Activated CD4-positive, alpha-beta memory T cell treated with anti-CD3 and anti-CD28 coated beads, Interleukin-2, amount 10 ng/mL, durations not matched to agents 7 days and 5 days (primary cell): Measurements from ENCODE around the gene ZNF2. TPM values are rescaled to one million over a fixed set of nuclear protein-coding genes. Genes with fewer than 3 reads are reported as not detected.

Experiments
- CTCF ChIA-PET: fragments of 350-600 bp; sonication (Branson Sonifier 250); formaldehyde crosslinking; loops from one replicate; lab custom pipeline; 2021; ENCODE audit warnings: antibody characterized with exemption, inconsistent platforms; lab: Charles Lee
- POLR2A ChIA-PET: fragments of 350-600 bp; sonication (Branson Sonifier 250); formaldehyde crosslinking; loops from one replicate; lab custom pipeline; 2021; ENCODE audit warnings: antibody characterized with exemption; lab: Charles Lee
- DNase-seq: peaks from one replicate; pipeline ENCODE4 v3.0.0-alpha.2; 2020
- H3K27ac Mint-ChIP-seq: one replicate; pipeline ENCODE4 v1.8.0; 2021; ENCODE audit warnings: mild to moderate bottlenecking, mixed read lengths
- H3K27me3 Mint-ChIP-seq: one replicate; pipeline ENCODE4 v1.8.0; 2021; ENCODE audit warnings: mixed read lengths
- H3K36me3 Mint-ChIP-seq: one replicate; pipeline ENCODE4 v1.8.0; 2021; ENCODE audit warnings: low read depth, mixed read lengths
- H3K4me1 Mint-ChIP-seq: one replicate; pipeline ENCODE4 v1.8.0; 2021; ENCODE audit warnings: mixed read lengths
- H3K4me3 Mint-ChIP-seq: one replicate; pipeline ENCODE4 v1.8.0; 2021; ENCODE audit warnings: mild to moderate bottlenecking, mixed read lengths
- H3K9me3 Mint-ChIP-seq: one replicate; pipeline ENCODE4 v1.8.0; 2021; ENCODE audit warnings: mixed read lengths
- total RNA-seq, 2 experiments: library from RNA; stranded (reverse); gene quantifications; one replicate each; pipeline ENCODE4 v1.2.3, GENCODE V29; 2021

Gene ZNF2
- 1 to 10 TPM; 3.5 to 3.9 TPM for total RNA-seq

DNA sequence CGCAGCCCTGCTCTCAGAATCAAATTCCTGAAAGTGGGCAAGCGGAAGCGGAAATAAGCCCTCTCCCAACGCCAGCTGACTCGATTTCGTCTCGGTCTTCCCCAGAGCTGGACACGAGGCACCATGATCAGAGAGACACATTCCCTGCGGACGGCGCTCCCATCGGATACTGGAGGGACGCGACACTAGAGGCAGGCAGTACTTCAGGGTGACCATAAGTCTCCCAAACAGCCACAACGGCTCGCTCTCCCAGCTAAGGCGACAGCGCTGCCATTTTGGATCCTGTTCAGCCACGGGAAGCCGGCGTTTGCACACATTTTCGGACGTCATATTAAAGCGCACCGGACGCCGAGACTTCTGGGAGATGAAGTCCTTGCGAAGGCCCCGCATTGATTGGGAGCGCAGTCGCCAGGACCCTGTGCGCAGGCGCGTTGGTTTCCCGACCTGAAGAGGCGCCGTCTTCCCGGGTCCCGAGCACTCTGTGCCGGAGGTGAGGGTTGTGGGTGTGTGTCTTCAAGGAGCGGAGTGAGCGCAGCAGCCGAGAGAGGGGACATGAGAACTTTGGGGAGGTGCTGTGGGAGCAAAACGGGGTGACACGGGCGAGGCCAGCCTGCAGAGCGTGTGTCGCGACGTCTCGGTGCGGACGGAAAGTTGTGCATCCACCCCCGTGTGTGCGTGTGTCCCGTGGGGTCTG, at the start of gene ZNF2:
Gene ZNF2, plus strand, starts transcription at position 439 of the 694 bp plus-strand sequence. CDS start 10,418 bp downstream, outside the sequence.
- peak within 1 kb of the TSS; percentile 100 for H3K4me3 Mint-ChIP-seq
- CTCF ChIA-PET = interaction anchor here (0.7 to 3.6 kb wide), 9 partner anchors 11 to 209 kb away, joined by 3 to 15 read pairs (median 5); partner anchors contain the start of gene MRPS5
- H3K9me3 Mint-ChIP-seq = peaks cover 12% of the 10 kb centered on the region
- H3K27ac Mint-ChIP-seq = peak within 1 kb of the TSS; percentile 92
- peak; percentile 97 for DNase-seq
- no peaks in the 10 kb centered on the region for H3K27me3 Mint-ChIP-seq
- peaks cover 29% of the 10 kb centered on the region for H3K36me3 Mint-ChIP-seq
- H3K4me1 Mint-ChIP-seq = peaks cover 31% of the 10 kb centered on the region
- POLR2A ChIA-PET = interaction anchor here (0.8 to 6.0 kb wide), 9 partner anchors 17 to 238 kb away, joined by 3 to 41 read pairs (median 4); partner anchors contain the start of genes FAHD2A, MAL and MRPS5

- peaks cover 42% of the 10 kb centered on the region for H3K4me1 Mint-ChIP-seq
- POLR2A ChIA-PET = interaction anchor here (1.0 to 3.6 kb wide), 14 partner anchors 11 to 106 kb away, joined by 3 to 41 read pairs (median 6); partner anchors contain the start of genes MAL, ZNF2 and ZNF514
These were observed 44.6 kb upstream of the ZNF2 start for GRCh38 chr2:95121093-95121406.

DNA sequence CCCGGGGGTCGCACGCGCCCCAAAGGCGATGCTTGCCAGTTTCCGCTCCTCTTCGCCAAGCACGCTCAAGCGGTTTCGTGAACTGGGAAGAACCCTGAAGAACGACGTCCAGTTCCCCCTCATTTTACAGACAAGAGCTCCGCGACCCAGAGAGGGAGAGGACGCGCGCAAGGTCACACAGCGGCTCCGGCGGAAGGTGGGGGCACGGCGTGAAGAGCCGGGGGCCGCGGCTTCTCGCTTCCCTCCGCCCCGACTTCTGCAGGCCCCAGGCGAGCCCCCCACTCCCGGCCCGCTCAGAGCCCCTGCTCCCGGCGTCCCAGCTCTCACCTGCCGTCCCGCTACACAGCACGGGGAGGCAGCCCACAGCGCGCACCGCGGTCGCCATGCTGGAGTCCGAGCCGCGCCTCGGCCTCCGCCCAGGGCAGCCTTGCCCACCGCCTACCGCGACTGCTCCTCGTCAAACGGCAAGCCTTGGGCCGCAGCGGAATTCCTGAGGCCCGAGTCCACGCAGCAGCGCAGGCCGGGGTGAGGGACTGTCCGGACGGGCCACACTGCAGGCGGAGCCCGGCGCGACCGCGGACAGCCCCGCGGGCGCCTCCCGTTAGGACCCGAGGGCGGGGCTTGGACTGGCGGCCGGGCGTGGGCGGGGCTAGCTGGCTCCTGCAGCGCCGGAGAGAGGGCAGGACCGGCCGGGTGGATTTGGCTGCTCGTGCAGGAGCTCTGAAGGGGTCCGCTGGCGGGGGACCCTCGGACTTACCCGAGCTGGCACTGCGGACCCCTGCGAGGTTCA, 44.0 kb upstream of the ZNF2 start, which contains the start of gene MRPS5:
Gene MRPS5, minus strand, starts transcription at position 402 of the 790 bp plus-strand sequence. Its CDS starts 17 bp downstream, at position 385.
- Mint-ChIP-seq H3K36me3 (peaks cover 21% of the 10 kb centered on the region), H3K4me3 (peak within 1 kb of the TSS; percentile 82), H3K27ac (peak within 1 kb of the TSS; percentile 89), H3K27me3 (peaks cover 2% of the 10 kb centered on the region), H3K9me3 (peaks cover 3% of the 10 kb centered on the region), H3K4me1 (peaks cover 42% of the 10 kb centered on the region)
- DNase-seq = peak; percentile 85
- CTCF ChIA-PET = interaction anchor here (0.6 to 12.2 kb wide), 8 partner anchors 11 to 198 kb away, joined by 3 to 226 read pairs (median 8); partner anchors contain the start of genes MAL, ZNF2 and ZNF514
- POLR2A ChIA-PET = interaction anchor here (1.0 to 3.6 kb wide), 18 partner anchors 11 to 107 kb away, joined by 3 to 41 read pairs (median 5); partner anchors contain the start of genes MAL, ZNF2 and ZNF514

More at GRCh38 chr2:95121093-95121406, 44.6 kb upstream of the ZNF2 start:
- H3K27ac Mint-ChIP-seq = peak overlapping the region; percentile 89
- CTCF ChIA-PET = interaction anchor here (0.6 to 12.2 kb wide), 5 partner anchors 10 to 197 kb away, joined by 3 to 226 read pairs (median 14); partner anchors contain the start of genes MAL and ZNF2
- no peaks in the 10 kb centered on the region for H3K9me3 Mint-ChIP-seq
- peak overlapping the region; percentile 82 for H3K4me3 Mint-ChIP-seq
- H3K27me3 Mint-ChIP-seq = no peaks in the 10 kb centered on the region
- no peak for DNase-seq
- H3K36me3 Mint-ChIP-seq = peaks cover 22% of the 10 kb centered on the region

DNA sequence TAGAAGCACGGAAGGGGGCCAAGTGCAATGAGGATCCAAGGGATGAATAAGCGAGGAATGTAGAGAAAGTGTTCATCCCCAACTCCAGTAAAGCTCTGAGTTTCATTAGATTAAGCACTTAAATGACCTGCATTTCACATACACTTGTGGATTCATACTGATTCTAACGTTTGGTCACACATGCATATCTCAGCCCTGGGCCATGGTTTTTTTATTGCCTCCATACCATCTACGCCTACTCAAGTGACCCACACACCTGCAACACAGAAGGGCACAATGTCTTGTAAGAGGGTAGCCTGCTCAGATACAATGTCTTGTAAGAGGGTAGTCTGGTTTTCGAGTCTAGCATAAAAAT, 43.4 kb upstream of the ZNF2 start:
- H3K4me1 Mint-ChIP-seq = peaks cover 40% of the 10 kb centered on the region
- H3K36me3 Mint-ChIP-seq = peaks cover 16% of the 10 kb centered on the region
- ChIA-PET POLR2A (interaction anchor here (1.0 to 3.6 kb wide), 15 partner anchors 12 to 107 kb away, joined by 3 to 41 read pairs (median 5); partner anchors contain the start of genes MAL, ZNF2 and ZNF514), CTCF (interaction anchor here (1.0 to 12.2 kb wide), 7 partner anchors 11 to 150 kb away, joined by 3 to 226 read pairs (median 12); partner anchors contain the start of genes MAL, ZNF2 and ZNF514)
- H3K27ac Mint-ChIP-seq = peak overlapping the region; percentile 73
- DNase-seq = no peak
- H3K9me3 Mint-ChIP-seq = peaks cover 5% of the 10 kb centered on the region
- peaks cover 2% of the 10 kb centered on the region for H3K27me3 Mint-ChIP-seq
- peak overlapping the region; percentile 82 for H3K4me3 Mint-ChIP-seq

GRCh38 chr2:95138702-95139101, 26.9 kb upstream of the ZNF2 start:
- POLR2A ChIA-PET = no interaction called here
- H3K27me3 Mint-ChIP-seq = no peaks in the 10 kb centered on the region
- H3K9me3 Mint-ChIP-seq = peaks cover 53% of the 10 kb centered on the region
- H3K4me1 Mint-ChIP-seq = no peaks in the 10 kb centered on the region
- H3K4me3 Mint-ChIP-seq = no peak overlapping the region
- H3K27ac Mint-ChIP-seq = no peak overlapping the region
- DNase-seq = no peak
- CTCF ChIA-PET = no interaction called here
- peaks cover 4% of the 10 kb centered on the region for H3K36me3 Mint-ChIP-seq

GRCh38 chr2:95143838-95144237, 21.8 kb upstream of the ZNF2 start:
- Mint-ChIP-seq H3K4me3 (no peak overlapping the region), H3K36me3 (peaks cover 14% of the 10 kb centered on the region), H3K27me3 (no peaks in the 10 kb centered on the region), H3K9me3 (peaks cover 70% of the 10 kb centered on the region), H3K27ac (no peak overlapping the region), H3K4me1 (no peaks in the 10 kb centered on the region)
- POLR2A ChIA-PET = no interaction called here
- no peak for DNase-seq
- CTCF ChIA-PET = no interaction called here

DNA sequence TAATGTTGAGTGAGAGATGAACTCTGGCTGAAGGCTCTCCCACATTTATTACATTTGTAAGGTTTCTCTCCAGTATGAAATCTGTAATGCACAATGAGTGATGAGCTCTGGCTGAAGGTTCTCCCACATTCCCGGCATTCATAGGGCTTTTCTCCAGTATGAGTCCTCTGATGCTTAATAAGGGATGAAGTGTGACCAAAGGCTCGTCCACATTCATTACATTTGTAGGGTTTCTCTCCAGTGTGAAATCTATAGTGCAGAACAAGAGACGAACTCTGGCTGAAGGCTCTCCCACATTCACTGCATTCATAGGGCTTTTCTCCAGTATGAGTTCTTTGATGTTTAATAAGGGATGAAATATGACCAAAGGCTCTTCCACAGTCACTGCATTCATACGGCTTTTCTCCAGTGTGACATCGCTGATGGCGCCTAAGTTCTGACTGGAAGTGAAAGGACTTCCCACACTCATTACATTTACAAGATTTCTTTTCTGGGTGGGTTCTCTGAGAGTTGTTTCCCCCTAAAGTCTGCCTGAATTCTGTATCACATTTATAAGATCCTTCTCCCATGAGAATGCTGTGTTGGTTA, 16.1 kb upstream of the ZNF2 start:
- DNase-seq = no peak
- ChIA-PET CTCF (no interaction called here), POLR2A (interaction anchor here (1.2 kb wide), 1 partner anchor 16 kb away, joined by 3 read pairs; no protein-coding TSS in a partner anchor)
- peaks cover 82% of the 10 kb centered on the region for H3K9me3 Mint-ChIP-seq
- no peaks in the 10 kb centered on the region for H3K4me1 Mint-ChIP-seq
- no peak overlapping the region for H3K27ac Mint-ChIP-seq
- H3K27me3 Mint-ChIP-seq = no peaks in the 10 kb centered on the region
- H3K36me3 Mint-ChIP-seq = peaks cover 66% of the 10 kb centered on the region
- H3K4me3 Mint-ChIP-seq = no peak overlapping the region

GRCh38 chr2:95158441-95158840, 7.2 kb upstream of the ZNF2 start:
- peaks cover 13% of the 10 kb centered on the region for H3K9me3 Mint-ChIP-seq
- ChIA-PET CTCF (interaction anchor here (1.3 to 3.1 kb wide), 3 partner anchors 36 to 135 kb away, joined by 4 to 14 read pairs (median 12); partner anchors contain the start of gene MRPS5), POLR2A (interaction anchor here (0.8 to 2.5 kb wide), 7 partner anchors 24 to 132 kb away, joined by 3 to 23 read pairs (median 7); partner anchors contain the start of gene MRPS5)
- no peak overlapping the region for H3K27ac Mint-ChIP-seq
- H3K4me3 Mint-ChIP-seq = peak overlapping the region; percentile 75
- peaks cover 12% of the 10 kb centered on the region for H3K4me1 Mint-ChIP-seq
- no peaks in the 10 kb centered on the region for H3K27me3 Mint-ChIP-seq
- no peak for DNase-seq
- peaks cover 42% of the 10 kb centered on the region for H3K36me3 Mint-ChIP-seq

DNA sequence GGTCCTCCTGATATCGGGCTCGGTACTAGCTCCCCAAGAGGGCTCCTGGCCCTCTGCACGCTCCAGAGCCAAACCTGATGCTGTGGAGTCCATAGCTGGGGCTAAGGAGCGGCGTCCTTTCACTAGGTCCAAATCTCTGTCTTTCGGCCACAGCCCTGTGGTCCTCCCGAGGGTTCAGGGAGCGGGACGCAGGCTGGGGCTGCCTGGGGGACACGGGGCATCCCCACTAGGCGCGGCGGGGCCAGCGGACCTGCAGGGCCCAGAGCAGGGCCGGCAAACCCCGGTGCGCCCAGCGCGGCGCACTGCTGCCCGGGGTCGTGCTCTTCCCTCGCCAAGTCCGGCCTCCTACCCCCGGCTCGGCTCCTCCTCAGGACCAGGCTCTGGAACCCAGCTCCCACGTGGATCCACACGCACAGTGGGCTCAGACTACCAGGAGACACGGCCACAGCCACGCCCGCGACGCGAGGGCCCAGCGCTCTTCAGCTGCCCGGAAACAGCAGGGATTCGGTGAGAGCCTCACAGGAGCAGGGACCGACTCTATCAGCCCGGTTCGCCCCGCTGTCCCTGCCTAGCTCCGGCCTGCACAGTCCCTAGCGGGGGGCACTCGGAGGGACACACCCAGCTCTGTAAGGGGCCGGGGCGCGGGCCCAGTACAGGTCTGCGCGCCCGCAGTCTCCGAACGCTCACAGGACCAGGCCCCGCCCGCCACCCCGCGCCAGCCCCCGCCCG, 6.6 kb upstream of the ZNF2 start:
- CTCF ChIA-PET = interaction anchor here (1.3 to 3.1 kb wide), 3 partner anchors 37 to 136 kb away, joined by 4 to 14 read pairs (median 12); partner anchors contain the start of gene MRPS5
- Mint-ChIP-seq H3K4me1 (peaks cover 17% of the 10 kb centered on the region), H3K9me3 (peaks cover 9% of the 10 kb centered on the region), H3K4me3 (peak overlapping the region; percentile 75), H3K27me3 (no peaks in the 10 kb centered on the region), H3K36me3 (peaks cover 37% of the 10 kb centered on the region), H3K27ac (peak overlapping the region; percentile 56)
- DNase-seq = peak; percentile 36
- POLR2A ChIA-PET = interaction anchor here (0.8 to 2.5 kb wide), 8 partner anchors 15 to 133 kb away, joined by 3 to 23 read pairs (median 4); partner anchors contain the start of gene MRPS5

- Mint-ChIP-seq H3K4me3 (peak within 1 kb of the TSS; percentile 86), H3K27ac (peak within 1 kb of the TSS; percentile 76), H3K9me3 (peaks cover 8% of the 10 kb centered on the region), H3K27me3 (no peaks in the 10 kb centered on the region), H3K36me3 (peaks cover 33% of the 10 kb centered on the region), H3K4me1 (peaks cover 23% of the 10 kb centered on the region)
- peak; percentile 73 for DNase-seq
- ChIA-PET CTCF (interaction anchor here (0.8 to 3.1 kb wide), 6 partner anchors 38 to 243 kb away, joined by 3 to 14 read pairs (median 4); partner anchors contain the start of genes FAHD2A and MRPS5), POLR2A (interaction anchor here (1.3 to 2.0 kb wide), 5 partner anchors 15 to 85 kb away, joined by 3 to 23 read pairs (median 5); partner anchors contain the start of gene MRPS5)
These were observed 5.7 kb upstream of the ZNF2 start, which contains the start of gene ZNF514 for GRCh38 chr2:95159690-95160449. ZNF514 (minus strand) TSS chr2:95159848; CDS start chr2:95153253, 6,595 bp downstream.
